ENCODE data around the gene DCAF15. TPM values are rescaled to one million over a fixed set of nuclear protein-coding genes. Genes with fewer than 3 reads are reported as not detected.

Gene DCAF15
- total RNA-seq, 2 experiments from 2014 or later = 51.3 to 51.9 TPM

DNA sequence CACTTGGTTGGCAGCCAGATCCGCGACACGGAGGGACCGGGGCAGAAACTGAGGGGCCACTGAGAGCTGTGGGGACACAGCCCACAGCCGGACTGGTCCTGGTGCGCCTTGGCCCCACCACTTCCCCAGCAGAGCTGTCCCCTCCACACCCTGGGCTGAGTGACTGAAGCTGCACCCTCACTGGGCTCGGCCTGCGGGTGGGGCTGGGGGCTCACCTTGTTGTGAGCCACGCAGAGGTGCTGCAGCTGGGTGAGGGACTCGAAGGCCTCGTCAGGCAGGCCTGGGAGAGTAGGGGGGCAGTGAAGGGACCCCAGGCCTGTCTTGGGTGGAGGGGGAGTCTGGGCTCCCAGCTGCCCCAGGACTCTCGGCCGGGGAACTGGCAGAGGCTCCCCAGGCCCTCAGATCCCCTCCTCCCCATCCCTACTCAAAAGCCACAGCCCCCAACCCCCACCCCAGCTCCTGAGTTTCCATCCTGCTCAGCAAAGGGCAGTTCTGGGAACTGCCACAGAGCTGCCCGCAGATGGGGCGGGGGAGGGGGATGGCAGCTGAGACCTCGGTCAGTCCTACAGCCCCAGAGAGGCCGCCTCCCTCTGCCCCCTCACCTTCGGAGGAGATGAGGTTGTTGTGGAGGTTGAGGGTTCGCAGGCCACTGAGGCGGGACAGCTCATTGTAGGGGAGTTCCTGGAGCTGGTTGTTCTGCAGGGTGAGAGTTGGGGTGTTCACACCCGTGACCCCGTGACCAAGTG, 16.4 kb upstream of the DCAF15 start:
- ChIA-PET POLR2A (interaction anchor here (0.6 kb wide), 1 partner anchor 56 kb away, joined by 3 read pairs; no protein-coding TSS in a partner anchor), CTCF (no interaction called here)
- ATAC-seq (no peak), DNase-seq (no peak)
- TF ChIP-seq, protein P1, sequence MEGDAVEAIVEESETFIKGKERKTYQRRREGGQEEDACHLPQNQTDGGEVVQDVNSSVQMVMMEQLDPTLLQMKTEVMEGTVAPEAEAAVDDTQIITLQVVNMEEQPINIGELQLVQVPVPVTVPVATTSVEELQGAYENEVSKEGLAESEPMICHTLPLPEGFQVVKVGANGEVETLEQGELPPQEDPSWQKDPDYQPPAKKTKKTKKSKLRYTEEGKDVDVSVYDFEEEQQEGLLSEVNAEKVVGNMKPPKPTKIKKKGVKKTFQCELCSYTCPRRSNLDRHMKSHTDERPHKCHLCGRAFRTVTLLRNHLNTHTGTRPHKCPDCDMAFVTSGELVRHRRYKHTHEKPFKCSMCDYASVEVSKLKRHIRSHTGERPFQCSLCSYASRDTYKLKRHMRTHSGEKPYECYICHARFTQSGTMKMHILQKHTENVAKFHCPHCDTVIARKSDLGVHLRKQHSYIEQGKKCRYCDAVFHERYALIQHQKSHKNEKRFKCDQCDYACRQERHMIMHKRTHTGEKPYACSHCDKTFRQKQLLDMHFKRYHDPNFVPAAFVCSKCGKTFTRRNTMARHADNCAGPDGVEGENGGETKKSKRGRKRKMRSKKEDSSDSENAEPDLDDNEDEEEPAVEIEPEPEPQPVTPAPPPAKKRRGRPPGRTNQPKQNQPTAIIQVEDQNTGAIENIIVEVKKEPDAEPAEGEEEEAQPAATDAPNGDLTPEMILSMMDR (IDR thresholded peaks at IDR 0.05) = no peak
- intact Hi-C loops (cut with micrococcal nuclease) = no loop called here
- H3K27me3 Mint-ChIP-seq = peaks cover 4% of the 10 kb centered on the region
- no peaks in the 10 kb centered on the region for H3K4me1 Mint-ChIP-seq (ENCODE audit: low read depth)
- H3K9me3 Mint-ChIP-seq = no peaks in the 10 kb centered on the region
- no peak overlapping the region for H3K27ac Mint-ChIP-seq
- no peak overlapping the region for H3K4me3 Mint-ChIP-seq
- no peaks in the 10 kb centered on the region for H3K36me3 Mint-ChIP-seq (ENCODE audit: low read depth)

DNA sequence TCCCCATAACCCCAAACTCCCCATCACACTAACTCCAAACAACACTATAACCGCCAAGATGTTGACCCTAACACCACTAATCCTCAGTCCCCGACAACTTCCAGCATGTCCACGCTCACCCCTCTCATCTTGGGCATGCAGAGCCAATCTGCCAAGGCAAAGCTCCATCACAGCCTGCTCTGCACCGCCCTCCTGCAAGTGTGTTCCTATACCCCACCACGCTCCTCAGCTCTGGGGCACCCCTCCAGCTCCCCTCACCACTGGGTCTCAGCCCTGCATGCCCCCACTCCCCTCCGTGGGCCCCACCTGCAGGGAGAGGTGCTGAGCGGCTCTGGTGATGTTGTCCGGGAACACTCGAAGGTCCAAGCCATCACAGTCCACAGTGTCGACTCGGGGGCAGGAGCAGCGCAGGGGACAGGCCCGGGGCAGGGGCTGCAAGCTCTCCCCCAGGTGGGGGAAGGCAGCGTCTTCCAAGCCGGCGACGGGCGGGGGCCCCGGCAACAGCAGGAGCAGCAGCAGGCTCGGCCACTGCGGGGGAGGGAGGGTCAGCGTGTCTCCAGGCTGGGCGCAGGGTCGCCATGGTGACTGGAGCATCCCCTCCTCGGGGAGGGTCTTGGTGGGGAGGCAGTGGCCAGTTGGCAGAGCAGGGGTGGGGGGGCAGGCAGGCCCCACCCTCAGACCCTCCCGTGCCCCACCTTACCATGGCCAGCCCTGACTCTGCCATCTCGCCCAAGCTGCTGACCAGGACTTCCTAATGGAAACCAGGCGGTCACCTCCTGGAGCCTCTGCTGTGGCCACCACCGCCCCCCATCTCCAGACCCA, 14.6 kb upstream of the DCAF15 start:
- Mint-ChIP-seq H3K4me1 (ENCODE audit: low read depth) (no peaks in the 10 kb centered on the region), H3K4me3 (no peak overlapping the region), H3K27ac (no peak overlapping the region), H3K9me3 (no peaks in the 10 kb centered on the region), H3K27me3 (peaks cover 4% of the 10 kb centered on the region), H3K36me3 (ENCODE audit: low read depth) (no peaks in the 10 kb centered on the region)
- TF ChIP-seq, protein P1 (IDR thresholded peaks at IDR 0.05) = no peak
- POLR2A ChIA-PET = interaction anchor here (1.6 kb wide), 1 partner anchor 66 kb away, joined by 4 read pairs; no protein-coding TSS in a partner anchor
- no peak for ATAC-seq
- intact Hi-C loops (cut with micrococcal nuclease) = no loop called here
- CTCF ChIA-PET = no interaction called here
- DNase-seq = no peak

DNA sequence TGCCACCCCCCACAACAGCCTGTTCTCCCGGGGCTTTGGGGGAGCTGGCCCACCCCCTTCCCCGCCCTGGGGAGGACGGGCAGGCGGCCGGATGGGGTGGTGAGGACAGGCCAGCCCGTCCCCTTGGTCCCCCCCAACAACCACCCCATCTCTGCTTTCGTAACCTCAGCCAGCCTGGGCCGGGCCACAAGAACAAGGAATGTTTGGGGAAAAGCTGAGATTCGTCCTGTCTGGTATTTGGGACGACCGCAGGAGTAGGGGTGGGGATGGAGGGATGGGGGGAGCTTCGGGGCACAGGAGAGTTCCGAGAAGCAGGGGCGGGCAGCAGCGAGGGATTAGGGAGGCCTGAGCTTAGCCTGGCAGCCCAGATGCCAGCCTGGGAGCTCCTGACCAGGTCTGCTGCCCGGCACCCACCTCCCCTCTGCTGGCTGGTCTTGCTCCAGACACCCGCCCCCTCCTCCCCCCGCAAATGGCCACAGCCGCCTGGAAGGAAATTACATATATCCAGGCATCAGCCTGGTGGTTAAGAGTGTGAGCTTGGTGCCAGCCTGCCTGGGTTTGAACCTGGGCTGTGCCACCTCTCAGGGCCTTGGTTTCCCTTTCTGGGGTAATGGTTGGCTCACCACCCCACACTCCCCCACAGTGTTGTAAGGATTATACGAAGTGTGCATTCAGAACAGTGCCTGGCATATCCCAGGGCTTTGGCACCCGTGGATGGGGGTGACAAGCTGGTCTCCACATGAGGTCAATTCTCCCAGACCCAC, 13.8 kb upstream of the DCAF15 start, which contains the start of gene PODNL1:
Gene PODNL1 (minus strand): TSS at position 117 of the 764 bp plus-strand sequence. CDS start 236 bp downstream, outside the sequence.
- DNase-seq (no peak), ATAC-seq (no peak)
- Mint-ChIP-seq H3K27ac (no peak within 1 kb of the TSS), H3K4me1 (ENCODE audit: low read depth) (no peaks in the 10 kb centered on the region), H3K4me3 (no peak within 1 kb of the TSS), H3K36me3 (ENCODE audit: low read depth) (no peaks in the 10 kb centered on the region), H3K9me3 (no peaks in the 10 kb centered on the region), H3K27me3 (peaks cover 4% of the 10 kb centered on the region)
- TF ChIP-seq, protein P1 (IDR thresholded peaks at IDR 0.05) = no peak
- POLR2A ChIA-PET = interaction anchor here (1.2 to 1.6 kb wide), 2 partner anchors 13 to 65 kb away, joined by 4 read pairs; partner anchors contain the start of gene DCAF15
- intact Hi-C loops (cut with micrococcal nuclease) = no loop called here
- CTCF ChIA-PET = interaction anchor here (0.9 to 1.4 kb wide), 2 partner anchors 27 to 51 kb away, joined by 3 read pairs; no protein-coding TSS in a partner anchor

DNA sequence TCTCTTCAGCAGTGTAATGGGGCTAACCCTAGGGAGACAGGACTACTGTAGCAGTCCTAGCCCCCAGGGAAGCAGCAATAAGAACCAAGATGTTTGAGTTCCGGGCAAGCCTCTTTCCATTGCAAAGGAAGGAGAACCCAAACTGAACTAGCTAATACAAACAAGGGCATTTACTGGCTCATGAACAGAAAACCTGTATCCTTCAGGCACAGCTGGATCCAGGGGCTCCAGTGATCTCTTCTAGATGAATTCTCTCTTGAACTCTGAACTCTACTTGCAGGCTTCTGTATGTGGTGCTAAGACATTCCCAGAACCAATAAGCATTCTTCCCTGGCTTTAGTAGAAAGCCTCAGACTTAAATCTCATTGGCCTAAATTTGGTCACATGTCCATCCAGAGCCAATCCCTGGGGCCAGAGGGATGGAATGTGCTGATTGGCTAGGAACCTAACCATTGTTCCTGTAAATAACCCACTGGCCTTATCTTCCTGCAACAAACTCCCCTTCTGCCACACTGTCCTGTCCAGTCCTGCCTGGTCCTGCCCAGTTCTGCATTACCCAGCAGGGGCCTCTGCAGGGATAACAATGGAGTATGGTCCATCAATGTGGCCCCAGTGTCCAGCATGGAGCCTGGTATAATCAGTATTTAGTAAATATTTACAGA, 10.2 kb upstream of the DCAF15 start:
- CTCF ChIA-PET = interaction anchor here (1.0 to 1.3 kb wide), 2 partner anchors 9 to 90 kb away, joined by 3 read pairs; partner anchors contain the start of gene IL27RA
- Mint-ChIP-seq H3K4me1 (ENCODE audit: low read depth) (no peaks in the 10 kb centered on the region), H3K27ac (no peak overlapping the region), H3K27me3 (peaks cover 4% of the 10 kb centered on the region), H3K36me3 (ENCODE audit: low read depth) (no peaks in the 10 kb centered on the region), H3K4me3 (no peak overlapping the region), H3K9me3 (no peaks in the 10 kb centered on the region)
- ATAC-seq (no peak), DNase-seq (no peak)
- intact Hi-C loops (cut with micrococcal nuclease) = no loop called here
- POLR2A ChIA-PET = no interaction called here
- TF ChIP-seq, protein P1 (IDR thresholded peaks at IDR 0.05) = no peak
